MG63 (cell line): ENCODE results near the gene GNAQ. TPM values are rescaled to one million over a fixed set of nuclear protein-coding genes. Genes with fewer than 3 reads are reported as not detected.
A peak's percentile ranks its signal among the peaks of the same experiment; 100 is the strongest.
"Not testable (repeated sequence)": the region's sequence is repeated elsewhere in the genome, so short reads cannot be mapped to it uniquely, and the experiment has no call there.

Experiments used
- DNase-seq: peaks from one replicate; pipeline ENCODE4 v3.0.0-alpha.2; 2020
- H3K27me3 ChIP-seq: fragments of 250-450 bp; sonication (Bioruptor Pico); 2 replicates; pipeline ENCODE4 v1.5.1; 2020; ENCODE audit warnings: mild to moderate bottlenecking, moderate library complexity
- H3K36me3 ChIP-seq: fragments of 250-450 bp; sonication (Bioruptor Pico); 2 replicates; pipeline ENCODE4 v1.5.1; 2020; ENCODE audit warnings: mild to moderate bottlenecking, moderate library complexity
- H3K4me3 ChIP-seq: fragments of 250-450 bp; sonication (Bioruptor Pico); 2 replicates; pipeline ENCODE4 v1.5.1; 2020; ENCODE audit warnings: mild to moderate bottlenecking, moderate library complexity
- H3K9me3 ChIP-seq: fragments of 250-450 bp; sonication (Bioruptor Pico); 2 replicates; pipeline ENCODE4 v1.5.1; 2020; ENCODE audit warnings: mild to moderate bottlenecking, moderate library complexity
- total RNA-seq: library from RNA; depleted of rRNA; stranded (reverse); fragments of >200 nt; shearing (Covaris generic); gene quantifications from 2 replicates; pipeline ENCODE4 v1.2.3, GENCODE V29; 2014; ENCODE audit warnings: low replicate concordance; rRNA removed

Gene GNAQ
- 13.2 and 20.2 TPM in 2 replicates for total RNA-seq

GRCh38 chr9:78031444-78031892, at the start of gene GNAQ:
TSS of gene GNAQ (minus strand) at chr9:78031811. CDS start at chr9:78031235, 576 bp downstream.
- no peaks in the 10 kb centered on the region for H3K36me3 ChIP-seq
- H3K4me3 ChIP-seq, result peak within 1 kb of the TSS; percentile 61
- H3K27me3 ChIP-seq, result no peaks in the 10 kb centered on the region
- no peak for DNase-seq
- H3K9me3 ChIP-seq, result no peaks in the 10 kb centered on the region

- no peaks in the 10 kb centered on the region for H3K27me3 ChIP-seq
- no peak overlapping the region for H3K4me3 ChIP-seq
- H3K9me3 ChIP-seq, result no peaks in the 10 kb centered on the region
- no peak for DNase-seq
- H3K36me3 ChIP-seq, result no peaks in the 10 kb centered on the region
These were observed 43.0 kb upstream of the GNAQ start for GRCh38 chr9:78074385-78075291.

GRCh38 chr9:78073722-78074121, 42.1 kb upstream of the GNAQ start:
- Histone ChIP-seq H3K4me3 (no peak overlapping the region), H3K27me3 (no peaks in the 10 kb centered on the region), H3K36me3 (no peaks in the 10 kb centered on the region), H3K9me3 (no peaks in the 10 kb centered on the region)
- no peak for DNase-seq

GRCh38 chr9:78072586-78073199, 41.1 kb upstream of the GNAQ start:
- H3K36me3 ChIP-seq, result no peaks in the 10 kb centered on the region
- H3K27me3 ChIP-seq, result no peaks in the 10 kb centered on the region
- H3K9me3 ChIP-seq, result no peaks in the 10 kb centered on the region
- no peak overlapping the region for H3K4me3 ChIP-seq
- DNase-seq, result no peak

GRCh38 chr9:78070521-78070920, 38.9 kb upstream of the GNAQ start:
- DNase-seq, result no peak
- no peaks in the 10 kb centered on the region for H3K27me3 ChIP-seq
- H3K4me3 ChIP-seq, result no peak overlapping the region
- H3K9me3 ChIP-seq, result no peaks in the 10 kb centered on the region
- no peaks in the 10 kb centered on the region for H3K36me3 ChIP-seq

GRCh38 chr9:78064075-78064474, 32.5 kb upstream of the GNAQ start:
- Histone ChIP-seq H3K4me3 (no peak overlapping the region), H3K27me3 (no peaks in the 10 kb centered on the region), H3K36me3 (no peaks in the 10 kb centered on the region), H3K9me3 (no peaks in the 10 kb centered on the region)
- peak; percentile 5 for DNase-seq

- H3K36me3 ChIP-seq, result no peaks in the 10 kb centered on the region
- no peak for DNase-seq
These were observed 31.1 kb upstream of the GNAQ start for GRCh38 chr9:78062710-78063109.

GRCh38 chr9:78054218-78054617, 22.6 kb upstream of the GNAQ start:
- not testable (repeated sequence) for H3K27me3 ChIP-seq, DNase-seq, H3K4me3 ChIP-seq, H3K36me3 ChIP-seq, H3K9me3 ChIP-seq

More at GRCh38 chr9:78062710-78063109, 31.1 kb upstream of the GNAQ start:
- Histone ChIP-seq H3K9me3 (no peaks in the 10 kb centered on the region), H3K27me3 (no peaks in the 10 kb centered on the region), H3K4me3 (no peak overlapping the region)

- no peak overlapping the region for H3K4me3 ChIP-seq
- H3K27me3 ChIP-seq, result no peaks in the 10 kb centered on the region
- H3K9me3 ChIP-seq, result no peaks in the 10 kb centered on the region
- no peak for DNase-seq
- no peaks in the 10 kb centered on the region for H3K36me3 ChIP-seq
These were observed 22.0 kb upstream of the GNAQ start for GRCh38 chr9:78053627-78054026.

- Histone ChIP-seq H3K9me3 (no peaks in the 10 kb centered on the region), H3K4me3 (no peak overlapping the region), H3K36me3 (no peaks in the 10 kb centered on the region), H3K27me3 (no peaks in the 10 kb centered on the region)
- no peak for DNase-seq
These were observed 18.8 kb upstream of the GNAQ start for GRCh38 chr9:78050421-78050820.

GRCh38 chr9:78049484-78049883, 17.9 kb upstream of the GNAQ start:
- Histone ChIP-seq H3K36me3 (no peaks in the 10 kb centered on the region), H3K27me3 (no peaks in the 10 kb centered on the region), H3K4me3 (no peak overlapping the region), H3K9me3 (no peaks in the 10 kb centered on the region)
- no peak for DNase-seq

GRCh38 chr9:78047106-78047505, 15.5 kb upstream of the GNAQ start:
- no peaks in the 10 kb centered on the region for H3K27me3 ChIP-seq
- no peak overlapping the region for H3K4me3 ChIP-seq
- no peaks in the 10 kb centered on the region for H3K36me3 ChIP-seq
- H3K9me3 ChIP-seq, result no peaks in the 10 kb centered on the region
- DNase-seq, result no peak

- Histone ChIP-seq H3K4me3 (no peak overlapping the region), H3K27me3 (no peaks in the 10 kb centered on the region), H3K36me3 (no peaks in the 10 kb centered on the region), H3K9me3 (no peaks in the 10 kb centered on the region)
- no peak for DNase-seq
These were observed 14.5 kb upstream of the GNAQ start for GRCh38 chr9:78046112-78046511.

- no peak for DNase-seq
- Histone ChIP-seq H3K36me3 (no peaks in the 10 kb centered on the region), H3K9me3 (no peaks in the 10 kb centered on the region), H3K4me3 (no peak overlapping the region), H3K27me3 (no peaks in the 10 kb centered on the region)
These were observed 13.3 kb upstream of the GNAQ start for GRCh38 chr9:78044886-78045285.

GRCh38 chr9:78044189-78044588, 12.6 kb upstream of the GNAQ start:
- H3K27me3 ChIP-seq, result no peaks in the 10 kb centered on the region
- H3K36me3 ChIP-seq, result no peaks in the 10 kb centered on the region
- no peak overlapping the region for H3K4me3 ChIP-seq
- no peak for DNase-seq
- no peaks in the 10 kb centered on the region for H3K9me3 ChIP-seq

GRCh38 chr9:78041971-78042370, 10.4 kb upstream of the GNAQ start:
- Histone ChIP-seq H3K4me3 (no peak overlapping the region), H3K9me3 (no peaks in the 10 kb centered on the region), H3K27me3 (no peaks in the 10 kb centered on the region), H3K36me3 (no peaks in the 10 kb centered on the region)
- no peak for DNase-seq

- Histone ChIP-seq H3K36me3 (no peaks in the 10 kb centered on the region), H3K4me3 (no peak overlapping the region), H3K9me3 (no peaks in the 10 kb centered on the region), H3K27me3 (no peaks in the 10 kb centered on the region)
- no peak for DNase-seq
These were observed 9.1 kb upstream of the GNAQ start for GRCh38 chr9:78040726-78041125.
